Uterus (tissue), 4 donors: Measurements from ENCODE around the gene KLF16. TPM values are rescaled to one million over a fixed set of nuclear protein-coding genes. Genes with fewer than 3 reads are reported as not detected.
"Not testable (repeated sequence)": the region's sequence is repeated elsewhere in the genome, so short reads cannot be mapped to it uniquely, and the experiment has no call there.

ENCODE experiments used
- DNase-seq, 2 donors: peaks; one replicate each; pipeline ENCODE4 v3.0.0-alpha.2; 2019 to 2020
- H3K27ac ChIP-seq, 2 donors: fragments of 200-600 bp; sonication (generic); 1 replicate in 1 of 2; 2 replicates in 1 of 2; pipeline ENCODE4 v1.5.1; 2016 to 2018
- H3K27me3 ChIP-seq, 2 donors: fragments of 200-600 bp; sonication (generic); one replicate each; pipeline ENCODE4 v1.5.1; 2018 to 2019; ENCODE audit warnings: control low read depth in 1 of 2
- H3K36me3 ChIP-seq, 2 donors: fragments of 200-600 bp; sonication (generic); one replicate each; pipeline ENCODE4 v1.5.1; 2019; ENCODE audit warnings: control low read depth in 1 of 2
- H3K4me1 ChIP-seq, 2 donors: fragments of 200-600 bp; sonication (generic); one replicate each; pipeline ENCODE4 v1.5.1; 2018 to 2019; ENCODE audit warnings: control low read depth in 1 of 2
- H3K4me3 ChIP-seq, 2 donors: fragments of 200-600 bp; sonication (generic); 1 replicate in 1 of 2; 2 replicates in 1 of 2; pipeline ENCODE4 v1.5.1; 2018 to 2019; ENCODE audit warnings: mild to moderate bottlenecking in 1 of 2
- H3K9me3 ChIP-seq, 2 donors: fragments of 200-600 bp; sonication (generic); one replicate each; pipeline ENCODE4 v1.5.1; 2019; ENCODE audit warnings: control low read depth in 1 of 2
- CTCF ChIP-seq, 4 experiments: fragments of 200-600 bp in 2 of 4; fragments of 450-650 bp in 2 of 4; sonication (generic) in 2 of 4; IDR thresholded peaks; one replicate each; pipeline ENCODE4 v1.5.1; 2016 to 2019; ENCODE audit warnings: antibody characterized with exemption in 4 of 4, mild to moderate bottlenecking in 2 of 4, moderate library complexity in 1 of 4
- POLR2A ChIP-seq, 2 donors: fragments of 450-650 bp; IDR thresholded peaks; one replicate each; pipeline ENCODE4 v1.6.1; 2016; ENCODE audit warnings: antibody characterized with exemption in 2 of 2, mild to moderate bottlenecking in 1 of 2, moderate library complexity in 1 of 2
- intact Hi-C: fragments of 100-400 bp; cut with DNase I; formaldehyde crosslinking; loops from one replicate; pipeline ENCODE4 v1.15.1; 2023; ENCODE audit warnings: low total_unique reads
- total RNA-seq, 4 donors: library from RNA; depleted of rRNA in 3 of 4; stranded (reverse); fragments of >200 nt in 3 of 4; gene quantifications; one replicate each; pipeline versions ENCODE4 v1.1.0 to v1.2.4, GENCODE V29; 2014 to 2023
- donor health status: DM: yes; HTN: yes; CAD: no.

Gene KLF16
- total RNA-seq, 4 donors from 2014 or later: 0.26 to 17.7 (median 3.9) TPM; not detected in 1

GRCh38 chr19:1880611-1881392 is 17.4 kb upstream of the KLF16 start:
- no peak overlapping the region for H3K4me3 ChIP-seq
- H3K27ac ChIP-seq: peak overlapping the region in 1 of 2 donors; percentile 40
- peaks cover 0 to 34% of the 10 kb centered on the region in 2 donors for H3K4me1 ChIP-seq
- intact Hi-C loops: no loop called here
- no peaks in the 10 kb centered on the region for H3K9me3 ChIP-seq
- no peaks in the 10 kb centered on the region for H3K27me3 ChIP-seq
- TF ChIP-seq CTCF (IDR thresholded peaks at IDR 0.05) (no peak), POLR2A (IDR thresholded peaks at IDR 0.05) (no peak)
- H3K36me3 ChIP-seq: no peaks in the 10 kb centered on the region
- no peak for DNase-seq

GRCh38 chr19:1879982-1880381 is 16.6 kb upstream of the KLF16 start:
- intact Hi-C loops, H3K27me3 ChIP-seq, H3K27ac ChIP-seq, H3K9me3 ChIP-seq, H3K4me3 ChIP-seq, DNase-seq, H3K36me3 ChIP-seq: not testable (repeated sequence)
- peaks cover 0 to 35% of the 10 kb centered on the region in 2 donors for H3K4me1 ChIP-seq

GRCh38 chr19:1878583-1878982 is 15.2 kb upstream of the KLF16 start:
- H3K9me3 ChIP-seq, intact Hi-C loops: not testable (repeated sequence)
- peaks cover 2 to 34% of the 10 kb centered on the region in 2 donors for H3K4me1 ChIP-seq

GRCh38 chr19:1877280-1877660 is 13.9 kb upstream of the KLF16 start:
- intact Hi-C loops, DNase-seq, H3K4me3 ChIP-seq, H3K27ac ChIP-seq, H3K27me3 ChIP-seq, H3K36me3 ChIP-seq, H3K9me3 ChIP-seq: not testable (repeated sequence)
- peaks cover 10 to 38% of the 10 kb centered on the region in 2 donors for H3K4me1 ChIP-seq

More at GRCh38 chr19:1878583-1878982, 15.2 kb upstream of the KLF16 start:
- H3K36me3 ChIP-seq, H3K27ac ChIP-seq, H3K27me3 ChIP-seq, H3K4me3 ChIP-seq, DNase-seq: not testable (repeated sequence)

- Histone ChIP-seq H3K27ac (peak overlapping the region; percentile 89 to 92), H3K4me1 (peaks cover 10 to 38% of the 10 kb centered on the region in 2 donors), H3K4me3 (peak overlapping the region; percentile 93 to 96)
- H3K27me3 ChIP-seq, H3K36me3 ChIP-seq, H3K9me3 ChIP-seq, DNase-seq, intact Hi-C loops: not testable (repeated sequence)
Measured at GRCh38 chr19:1876496-1877279, 13.3 kb upstream of the KLF16 start.

GRCh38 chr19:1875646-1876495 is 12.5 kb upstream of the KLF16 start:
- Histone ChIP-seq H3K4me3 (peak overlapping the region; percentile 93 to 96), H3K4me1 (peaks cover 10 to 36% of the 10 kb centered on the region in 2 donors), H3K36me3 (no peaks in the 10 kb centered on the region), H3K27ac (peak overlapping the region; percentile 89 to 92), H3K9me3 (no peaks in the 10 kb centered on the region), H3K27me3 (no peaks in the 10 kb centered on the region)
- TF ChIP-seq POLR2A (IDR thresholded peaks at IDR 0.05) (peak; percentile 56 to 91), CTCF (IDR thresholded peaks at IDR 0.05) (peak in 1 of 4 experiments; percentile 41)
- peak; percentile 86 to 88 for DNase-seq
- intact Hi-C loops: no loop called here

- intact Hi-C loops, H3K36me3 ChIP-seq, H3K27me3 ChIP-seq, DNase-seq, H3K9me3 ChIP-seq: not testable (repeated sequence)
- Histone ChIP-seq H3K4me1 (peaks cover 10 to 30% of the 10 kb centered on the region in 2 donors), H3K4me3 (peak overlapping the region; percentile 93 to 96), H3K27ac (peak overlapping the region; percentile 89 to 92)
Measured at GRCh38 chr19:1875265-1875645, 11.9 kb upstream of the KLF16 start.
